Measurements from ENCODE around the gene HOXD8. TPM values are rescaled to one million over a fixed set of nuclear protein-coding genes. Genes with fewer than 3 reads are reported as not detected.

HOXD8 gene
- total RNA-seq, 1 experiment from 2014 or later: 1.9 TPM

- ChIA-PET CTCF (no interaction called here), POLR2A (ENCODE audit: unreplicated experiment) (no interaction called here)
- Histone ChIP-seq H3K79me2 (ENCODE audit: low read length) (no peaks in the 10 kb centered on the region), H2AFZ (ENCODE audit: low read length) (no peak overlapping the region), H3K4me3 (ENCODE audit: low read length) (no peak overlapping the region), H4K20me1 (ENCODE audit: low read length) (no peaks in the 10 kb centered on the region), H3K9me3 (ENCODE audit: low read length) (no peaks in the 10 kb centered on the region), H3F3A (ENCODE audit: low read length, unreplicated experiment) (no peaks in the 10 kb centered on the region), H3K4me2 (ENCODE audit: low read length) (no peak overlapping the region), H3K27me3 (ENCODE audit: low read length) (peaks cover 53% of the 10 kb centered on the region), H3K36me3 (ENCODE audit: low read depth, low read length) (no peaks in the 10 kb centered on the region), H3K9ac (ENCODE audit: low read length) (no peak overlapping the region), H3K27ac (ENCODE audit: low read length) (no peak overlapping the region), H3K4me1 (ENCODE audit: insufficient read depth, low read length) (peaks cover 12% of the 10 kb centered on the region), H3K9me2 (replicated peaks; ENCODE audit: low read length) (no peaks in the 10 kb centered on the region)
- intact Hi-C loops (cut with micrococcal nuclease): loop anchor here (5.0 to 10.0 kb wide), 3 partner anchors 88 to 1055 kb away; partner anchors contain the start of gene LNPK
- BruUV-seq (replicated peaks): no TSS peak
- DNase-seq (no peak), ATAC-seq (no peak)
- no peak for TF ChIP-seq CTCF (conservative IDR thresholded peaks at IDR 0.05; ENCODE audit: low read depth, low read length)
- no peak for TF ChIP-seq EZH2 (IDR thresholded peaks at IDR 0.05; ENCODE audit: low read length, unreplicated experiment)
- no peak for TF ChIP-seq EZH2phosphoT487 (IDR thresholded peaks at IDR 0.05; ENCODE audit: borderline replicate concordance, low read length)
Measured at GRCh38 chr2:176089843-176090395, 39.6 kb upstream of the HOXD8 start.

GRCh38 chr2:176090862-176091261, 38.6 kb upstream of the HOXD8 start:
- no peak for DNase-seq
- Histone ChIP-seq H3K79me2 (ENCODE audit: low read length) (no peaks in the 10 kb centered on the region), H3K4me2 (ENCODE audit: low read length) (no peak overlapping the region), H3K4me3 (ENCODE audit: low read length) (no peak overlapping the region), H3K27me3 (ENCODE audit: low read length) (peaks cover 44% of the 10 kb centered on the region), H3K9ac (ENCODE audit: low read length) (no peak overlapping the region), H3K9me2 (replicated peaks; ENCODE audit: low read length) (no peaks in the 10 kb centered on the region), H4K20me1 (ENCODE audit: low read length) (no peaks in the 10 kb centered on the region), H3K4me1 (ENCODE audit: insufficient read depth, low read length) (peaks cover 10% of the 10 kb centered on the region), H3K36me3 (ENCODE audit: low read depth, low read length) (no peaks in the 10 kb centered on the region), H3K27ac (ENCODE audit: low read length) (no peak overlapping the region), H2AFZ (ENCODE audit: low read length) (no peak overlapping the region), H3F3A (ENCODE audit: low read length, unreplicated experiment) (no peaks in the 10 kb centered on the region), H3K9me3 (ENCODE audit: low read length) (no peaks in the 10 kb centered on the region)
- ATAC-seq: no peak
- intact Hi-C loops (cut with micrococcal nuclease): loop anchor here (10.0 kb wide), 1 partner anchor 1056 kb away; no protein-coding TSS in a partner anchor
- no TSS peak for BruUV-seq (replicated peaks)
- TF ChIP-seq EZH2 (IDR thresholded peaks at IDR 0.05; ENCODE audit: low read length, unreplicated experiment) (no peak), EZH2phosphoT487 (IDR thresholded peaks at IDR 0.05; ENCODE audit: borderline replicate concordance, low read length) (no peak), CTCF (conservative IDR thresholded peaks at IDR 0.05; ENCODE audit: low read depth, low read length) (no peak)
- CTCF ChIA-PET: no interaction called here
- POLR2A ChIA-PET (ENCODE audit: unreplicated experiment): no interaction called here
